CD4-positive, alpha-beta T cell treated with Interleukin-21 for 1 hour (primary cell): Measurements from ENCODE around the gene TXNDC5.
"Not testable (repeated sequence)": the region's sequence is repeated elsewhere in the genome, so short reads cannot be mapped to it uniquely, and the experiment has no call there.

Experiments
- DNase-seq: peaks from one replicate; pipeline ENCODE4 v3.0.0-alpha.2; 2020

The TXNDC5 gene

DNA sequence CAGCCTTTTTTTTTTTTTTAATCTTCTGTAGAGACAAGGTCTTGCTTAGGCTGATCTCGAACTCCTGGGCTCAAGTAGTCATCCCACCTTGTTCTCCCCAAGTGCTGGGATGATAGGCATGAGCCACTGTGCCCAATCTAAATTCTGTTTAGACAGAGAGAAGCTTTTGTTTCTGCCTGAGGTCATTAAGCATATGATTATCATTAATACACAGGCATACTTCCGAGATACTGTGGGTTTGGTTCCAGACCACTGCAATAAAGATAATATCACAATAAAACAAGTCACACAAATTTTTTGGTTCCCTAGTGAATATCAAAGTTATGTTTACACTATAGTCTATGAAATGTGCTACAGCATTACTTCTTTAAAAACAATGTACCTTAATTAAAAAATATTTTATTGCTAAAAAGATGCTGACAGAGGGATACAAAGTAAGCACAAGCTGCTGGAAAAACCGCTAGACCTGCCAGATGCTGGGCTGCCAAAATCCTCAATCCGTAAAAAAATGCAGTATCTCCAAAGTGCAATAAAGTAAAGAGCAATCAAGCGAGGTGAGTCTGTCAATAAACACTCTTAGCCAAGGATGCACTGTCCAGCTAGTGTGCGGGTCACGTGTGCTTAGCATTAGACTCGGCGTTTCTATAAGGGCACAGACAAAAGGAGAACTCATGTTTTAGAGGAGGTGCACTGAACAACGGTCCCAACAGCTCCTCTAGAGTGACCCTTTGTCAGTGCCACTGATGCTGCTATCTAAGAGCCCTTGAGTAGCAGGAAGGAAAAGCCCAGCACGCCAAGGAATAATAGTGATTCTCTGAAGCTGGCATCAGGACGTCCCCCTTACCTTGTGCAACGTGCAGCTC, 16.1 kb downstream of the TXNDC5 start:
- no peak for DNase-seq

DNA sequence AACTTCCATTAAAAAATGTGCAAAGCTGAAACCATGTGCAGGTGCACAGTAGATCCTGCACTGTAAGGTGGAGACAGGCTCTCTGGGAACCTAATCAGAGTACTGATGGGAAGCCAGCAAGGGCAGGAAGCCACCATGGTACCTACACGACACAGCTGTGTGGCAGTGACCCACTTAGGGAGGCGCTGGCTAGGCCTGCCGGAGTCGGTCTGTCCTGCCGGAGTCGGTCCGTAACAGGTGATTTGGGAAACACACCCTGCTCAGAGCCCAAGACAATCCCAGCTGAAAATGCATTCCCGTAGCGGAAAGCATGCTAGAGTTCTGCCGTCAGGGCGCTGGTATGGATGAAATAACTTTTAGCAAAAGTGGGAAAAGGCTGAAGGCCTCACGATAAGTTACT, 17.2 kb downstream of the TXNDC5 start:
- DNase-seq: no peak

DNA sequence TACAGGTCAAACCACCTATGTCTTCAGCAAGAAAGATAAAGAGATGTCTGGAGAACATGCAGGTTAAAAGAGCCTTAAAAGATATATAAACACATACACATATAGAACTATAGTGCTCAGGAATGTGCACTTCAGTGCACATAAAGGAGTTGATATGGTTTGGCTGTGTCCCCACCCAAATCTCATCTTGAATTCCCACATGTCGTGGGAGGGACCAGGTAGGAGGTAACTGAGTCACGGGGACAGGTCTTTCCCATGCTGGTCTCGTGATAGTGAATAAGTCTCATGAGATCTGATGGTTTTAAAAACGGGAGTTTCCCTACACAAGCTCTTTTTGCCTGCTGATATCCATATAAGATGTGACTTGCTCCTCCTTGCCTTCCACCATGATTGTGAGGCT, 18.2 kb downstream of the TXNDC5 start:
- DNase-seq: not testable (repeated sequence)

DNA sequence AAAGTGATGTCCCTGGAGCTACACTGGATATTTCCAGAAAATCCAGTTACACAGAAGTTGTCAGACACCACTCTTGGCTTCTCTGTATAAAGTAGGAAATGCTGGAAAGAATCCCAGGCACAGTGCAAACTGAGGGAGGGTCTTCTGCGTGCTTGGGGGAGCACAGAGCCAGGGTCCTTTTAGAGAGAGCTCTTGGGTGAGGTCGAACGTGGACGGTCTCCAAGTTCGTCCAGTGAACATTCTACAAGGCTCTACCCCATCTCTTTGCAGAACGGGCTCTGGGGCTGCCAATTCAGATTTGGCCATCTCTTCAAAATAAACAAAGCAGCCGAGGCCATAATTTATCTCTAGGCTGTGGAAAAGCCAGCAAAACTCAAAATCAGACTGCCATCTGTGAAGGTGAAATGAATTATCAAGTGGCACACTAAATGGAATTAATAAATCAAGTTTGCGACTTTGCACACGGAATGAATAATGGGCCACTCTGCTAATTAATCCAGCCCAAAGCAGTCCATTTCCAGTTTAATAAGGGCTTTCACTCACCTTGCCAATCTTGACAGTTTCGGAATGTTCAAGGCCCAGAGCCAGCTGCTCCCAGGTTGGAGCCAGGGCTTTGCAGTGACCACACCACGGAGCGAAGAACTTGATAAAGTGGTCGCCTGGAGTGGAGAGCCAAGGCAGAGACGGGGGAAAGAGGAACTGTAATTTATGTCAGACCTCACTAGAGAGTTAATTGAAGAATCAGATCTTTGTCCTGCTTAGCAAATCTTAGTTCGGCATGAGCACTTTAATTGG, 19.3 kb downstream of the TXNDC5 start:
- DNase-seq: no peak

DNA sequence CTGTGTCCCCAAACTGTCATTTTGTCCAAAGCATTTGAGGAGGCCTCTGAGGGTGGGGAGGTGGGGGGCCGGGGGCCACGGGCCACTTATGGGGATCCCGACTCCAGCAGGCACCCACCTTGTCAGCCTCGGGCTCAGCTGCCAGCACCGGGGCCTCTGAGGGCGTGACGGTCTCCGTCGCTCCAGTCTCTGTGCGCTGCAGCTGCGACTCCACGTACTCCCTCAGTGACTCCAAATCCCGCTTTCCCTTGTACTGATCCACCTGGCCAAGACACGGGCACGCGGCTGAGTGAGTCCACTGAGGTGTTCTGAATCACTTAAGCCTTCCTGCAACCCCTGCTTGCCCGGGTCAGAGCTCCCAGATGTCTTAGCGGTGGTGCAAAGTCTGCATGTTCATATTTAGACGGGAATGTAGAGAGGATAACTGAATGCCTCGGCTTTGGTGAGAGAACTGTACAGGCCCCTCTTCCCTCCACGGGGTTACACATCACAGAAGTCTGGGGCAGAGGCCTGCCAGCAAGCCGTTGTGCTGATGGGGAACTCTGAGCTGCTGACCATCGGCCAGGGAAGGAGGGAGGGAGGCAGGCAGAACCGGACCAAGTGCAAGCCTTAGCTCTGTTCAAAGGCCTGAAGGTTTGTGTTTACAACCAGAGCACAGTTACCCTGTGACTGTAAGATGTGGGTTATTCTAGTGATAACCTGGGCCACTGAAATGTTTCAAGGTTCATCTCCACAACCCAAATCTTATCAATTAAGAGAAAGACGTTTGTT, 21.8 kb downstream of the TXNDC5 start:
- DNase-seq: no peak

DNA sequence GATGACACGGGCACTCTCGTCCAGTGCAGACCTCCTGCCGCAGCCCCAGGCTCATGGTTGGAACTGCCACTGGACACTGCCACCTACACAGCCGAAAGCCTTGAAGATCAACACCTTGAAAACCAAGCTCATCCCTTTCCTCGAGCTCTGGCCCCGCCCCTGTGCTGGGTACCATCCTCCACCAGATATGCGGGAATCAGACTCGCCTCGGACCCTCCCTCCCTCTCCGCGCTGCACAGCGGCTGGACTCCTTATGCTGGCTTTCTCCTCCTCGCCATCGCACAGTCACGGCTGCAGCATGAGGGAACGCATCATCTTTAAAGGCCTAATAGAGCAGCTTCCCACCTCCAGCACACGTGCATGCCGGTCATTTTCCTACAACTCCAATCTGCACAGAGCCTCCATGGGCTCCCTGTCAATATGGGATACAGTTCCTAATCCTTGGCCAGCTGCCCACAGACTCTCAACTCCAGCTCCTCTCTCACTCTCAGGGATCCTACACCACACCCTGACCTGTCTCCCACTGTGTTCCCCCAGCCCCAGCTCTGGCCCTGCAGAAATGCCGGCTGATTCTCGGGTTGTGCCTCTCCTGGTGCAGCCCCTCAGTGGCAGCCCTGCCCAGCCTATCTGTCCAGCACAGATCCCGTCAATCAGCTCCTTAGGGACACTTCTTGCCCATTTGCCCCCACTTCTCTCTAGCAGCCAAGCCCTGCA, 23.2 kb downstream of the TXNDC5 start:
- DNase-seq: no peak

DNA sequence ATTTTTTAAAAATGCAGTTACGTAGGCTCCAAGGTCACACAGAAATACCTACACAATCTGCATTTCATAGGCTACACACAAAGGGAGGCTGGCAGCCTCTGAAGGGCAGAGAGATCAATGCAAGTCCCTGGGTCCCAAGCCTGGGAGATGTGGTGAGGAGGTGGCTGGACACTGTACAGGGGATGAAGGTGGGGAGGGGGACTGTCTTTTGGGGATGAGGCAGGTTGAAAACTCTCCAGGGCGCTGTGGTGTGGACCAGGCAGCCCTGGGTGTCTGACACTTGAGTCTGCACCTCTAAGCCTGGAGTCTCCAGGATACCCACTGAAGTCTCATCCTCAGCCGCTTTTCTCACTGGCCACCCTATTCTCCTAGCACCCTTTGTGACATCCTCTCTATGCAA, 24.5 kb downstream of the TXNDC5 start:
- DNase-seq: no peak

DNA sequence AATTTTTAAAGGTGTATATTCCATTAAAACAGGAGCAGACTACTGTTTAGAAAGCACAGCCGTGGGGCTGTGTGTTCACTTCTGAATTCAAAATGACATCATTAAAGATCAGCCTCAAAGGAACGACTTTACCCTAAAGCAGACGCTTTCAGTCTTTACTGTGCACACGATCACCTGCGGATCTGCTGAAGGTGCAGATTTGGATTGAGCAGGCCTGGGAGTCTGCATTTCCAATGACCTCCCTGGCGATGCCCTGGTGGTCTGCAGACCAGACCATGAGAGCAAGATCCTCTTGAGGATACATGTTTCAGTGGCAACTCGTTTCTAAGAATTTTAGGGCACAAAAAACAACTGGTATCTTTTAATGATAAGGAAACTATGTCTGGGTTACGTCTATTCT, 27.2 kb downstream of the TXNDC5 start:
- DNase-seq: no peak

DNA sequence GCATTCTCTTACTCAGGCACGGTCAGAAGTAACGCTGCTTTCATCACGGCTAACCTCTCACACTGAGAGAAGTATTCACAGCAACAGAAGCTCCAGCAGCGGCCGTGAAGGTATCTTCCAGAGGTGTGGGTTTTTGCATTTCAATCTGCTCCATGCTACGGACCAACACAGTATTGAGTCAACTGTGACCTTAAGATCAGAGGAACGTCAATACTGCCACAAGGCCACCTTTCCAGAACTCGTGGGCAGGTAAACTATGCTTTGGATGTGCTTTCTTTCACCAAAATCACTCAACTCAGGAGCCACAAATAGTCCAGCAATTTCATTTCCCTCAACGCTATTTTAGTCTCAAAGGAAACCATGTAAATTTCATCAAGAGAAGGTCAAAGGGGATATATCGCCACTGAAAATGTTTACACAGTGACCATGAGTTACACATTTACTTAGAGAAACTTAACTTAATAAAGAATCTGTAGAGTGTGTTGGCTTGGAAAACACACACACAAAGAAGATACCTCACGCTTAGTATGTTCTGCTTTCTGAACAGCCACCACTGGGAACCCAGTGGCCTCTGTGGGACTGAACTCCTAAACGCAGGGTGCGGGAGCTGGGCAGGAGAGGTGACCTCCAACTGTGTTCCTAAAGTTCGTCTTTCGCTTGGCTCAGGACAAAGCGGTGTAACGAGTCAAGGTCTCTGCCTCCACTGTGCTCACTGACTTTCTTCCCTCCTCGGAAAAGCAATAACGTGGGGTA, 27.9 kb downstream of the TXNDC5 start:
- no peak for DNase-seq

DNA sequence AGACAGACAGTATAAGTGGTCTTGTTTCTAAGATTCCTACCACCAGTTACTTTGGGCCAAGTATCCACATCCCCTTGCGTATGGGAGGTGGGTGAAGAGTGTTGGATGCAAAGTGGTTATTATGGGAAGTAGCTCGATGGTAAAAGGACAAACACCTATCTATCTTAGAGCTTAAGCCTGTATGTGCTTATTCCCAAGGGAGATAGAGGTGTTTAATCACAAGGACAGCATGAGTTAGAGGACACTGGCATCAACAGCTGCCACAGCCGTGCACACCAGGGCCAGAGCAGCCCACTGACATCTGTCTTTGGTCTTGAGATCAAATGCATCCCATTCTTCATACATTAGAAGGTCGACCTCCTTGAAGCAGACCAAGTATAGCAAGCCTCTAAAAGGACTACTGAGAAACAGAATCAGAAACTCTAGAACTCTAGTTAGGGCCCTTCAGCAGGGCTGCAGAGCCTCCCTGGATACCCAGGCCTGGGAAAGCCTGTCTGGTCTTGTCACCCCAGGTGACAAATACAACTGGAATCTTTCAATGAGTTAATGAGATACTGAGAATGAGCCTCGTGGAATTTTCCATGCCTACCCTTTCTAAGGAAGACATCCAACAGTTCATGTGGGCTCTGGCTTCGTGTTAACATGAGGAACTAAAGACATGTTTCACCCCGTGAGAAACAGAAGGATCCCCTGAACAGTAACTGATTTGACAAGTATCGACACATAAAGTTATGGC, 28.7 kb downstream of the TXNDC5 start:
- no peak for DNase-seq

DNA sequence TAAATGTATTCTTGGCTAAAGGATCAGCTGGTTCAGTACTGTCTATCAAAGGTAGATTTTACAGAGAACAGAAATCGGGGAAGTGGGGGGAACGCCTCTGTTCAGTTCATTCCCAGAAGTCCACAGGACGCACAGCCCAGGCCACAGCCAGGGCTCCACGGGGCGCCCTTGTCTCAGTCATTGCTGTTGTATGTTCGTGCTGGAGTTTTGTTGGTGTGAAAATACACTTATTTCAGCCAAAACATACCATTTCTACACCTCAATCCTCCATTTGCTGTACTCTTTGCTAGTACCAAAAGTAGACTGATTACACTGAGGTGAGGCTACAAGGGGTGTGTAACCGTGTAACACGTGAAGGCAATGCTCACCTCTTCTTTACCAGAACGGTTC, 29.9 kb downstream of the TXNDC5 start:
- no peak for DNase-seq

DNA sequence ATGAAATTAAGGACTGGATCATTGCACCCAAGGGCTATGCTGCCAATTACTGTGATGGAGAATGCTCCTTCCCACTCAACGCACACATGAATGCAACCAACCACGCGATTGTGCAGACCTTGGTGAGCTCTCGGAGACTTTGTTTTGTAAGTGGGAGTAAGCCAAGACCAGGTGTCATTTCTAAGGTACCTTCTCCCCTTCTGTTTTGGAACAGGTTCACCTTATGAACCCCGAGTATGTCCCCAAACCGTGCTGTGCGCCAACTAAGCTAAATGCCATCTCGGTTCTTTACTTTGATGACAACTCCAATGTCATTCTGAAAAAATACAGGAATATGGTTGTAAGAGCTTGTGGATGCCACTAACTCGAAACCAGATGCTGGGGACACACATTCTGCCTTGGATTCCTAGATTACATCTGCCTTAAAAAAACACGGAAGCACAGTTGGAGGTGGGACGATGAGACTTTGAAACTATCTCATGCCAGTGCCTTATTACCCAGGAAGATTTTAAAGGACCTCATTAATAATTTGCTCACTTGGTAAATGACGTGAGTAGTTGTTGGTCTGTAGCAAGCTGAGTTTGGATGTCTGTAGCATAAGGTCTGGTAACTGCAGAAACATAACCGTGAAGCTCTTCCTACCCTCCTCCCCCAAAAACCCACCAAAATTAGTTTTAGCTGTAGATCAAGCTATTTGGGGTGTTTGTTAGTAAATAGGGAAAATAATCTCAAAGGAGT, 30.4 kb downstream of the TXNDC5 start:
- no peak for DNase-seq

DNA sequence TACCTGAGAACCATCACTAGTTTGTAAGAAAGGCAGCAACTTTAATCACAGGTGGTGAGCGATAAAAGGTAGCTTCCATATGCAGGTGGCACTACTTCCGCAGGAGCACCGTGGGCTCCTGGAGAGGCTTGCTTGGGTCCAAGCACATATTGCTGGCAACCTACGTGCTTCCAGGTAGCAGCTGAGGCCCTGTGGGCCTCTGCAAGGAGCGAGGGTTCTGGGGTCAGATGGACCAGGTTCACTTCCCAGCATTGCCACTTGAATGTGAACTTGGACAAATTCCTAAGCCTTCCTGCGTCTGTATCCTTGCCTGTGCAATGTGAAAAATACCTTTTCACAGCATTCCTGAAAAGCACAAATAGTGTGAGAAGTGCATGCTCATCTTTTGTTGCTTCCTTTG, 31.0 kb downstream of the TXNDC5 start:
- DNase-seq: no peak

DNA sequence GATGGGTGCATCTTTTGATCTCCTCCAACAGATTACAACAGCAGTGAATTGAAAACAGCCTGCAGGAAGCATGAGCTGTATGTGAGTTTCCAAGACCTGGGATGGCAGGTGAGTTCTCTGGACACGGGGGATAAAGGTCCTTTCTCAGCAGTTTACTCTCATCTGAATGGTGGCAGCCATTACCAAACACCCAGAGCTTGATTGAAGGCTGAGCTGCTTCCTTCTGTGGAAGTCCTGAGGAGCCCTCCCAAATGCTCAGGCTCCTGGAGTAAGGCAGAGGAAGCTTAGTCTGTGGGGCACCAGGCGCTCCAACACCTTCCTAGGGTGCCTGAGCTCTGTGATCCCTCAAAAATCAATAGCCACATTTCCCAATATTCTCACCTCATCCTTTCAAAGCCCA, 31.5 kb downstream of the TXNDC5 start:
- no peak for DNase-seq

DNA sequence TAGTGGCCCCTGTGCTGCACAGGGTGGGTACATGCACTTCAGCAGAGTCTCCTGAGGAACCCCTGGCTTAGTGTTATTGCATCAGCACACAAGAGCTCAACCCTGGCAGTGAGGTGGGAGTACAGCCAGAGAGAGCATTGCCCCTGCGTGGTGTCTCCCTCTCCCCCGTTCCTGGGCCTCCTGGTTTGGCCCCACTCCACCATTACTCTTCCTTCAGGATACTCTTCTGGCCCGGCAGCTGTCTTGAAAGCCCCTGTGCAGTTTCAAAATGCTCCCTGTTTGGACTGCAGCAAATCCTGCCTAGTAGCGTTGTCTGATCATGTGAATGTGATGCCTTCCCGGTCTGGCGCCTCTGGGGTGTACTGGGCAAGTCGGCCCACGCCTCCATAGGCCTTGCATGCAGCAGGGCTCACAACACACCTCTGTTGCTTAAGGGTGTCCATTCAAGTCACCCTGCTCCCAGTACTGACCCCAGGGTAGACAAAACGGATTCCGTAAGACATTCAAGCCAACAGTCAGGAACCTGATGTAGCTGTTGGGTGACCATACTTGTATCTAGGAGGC, 32.1 kb downstream of the TXNDC5 start:
- DNase-seq: no peak

DNA sequence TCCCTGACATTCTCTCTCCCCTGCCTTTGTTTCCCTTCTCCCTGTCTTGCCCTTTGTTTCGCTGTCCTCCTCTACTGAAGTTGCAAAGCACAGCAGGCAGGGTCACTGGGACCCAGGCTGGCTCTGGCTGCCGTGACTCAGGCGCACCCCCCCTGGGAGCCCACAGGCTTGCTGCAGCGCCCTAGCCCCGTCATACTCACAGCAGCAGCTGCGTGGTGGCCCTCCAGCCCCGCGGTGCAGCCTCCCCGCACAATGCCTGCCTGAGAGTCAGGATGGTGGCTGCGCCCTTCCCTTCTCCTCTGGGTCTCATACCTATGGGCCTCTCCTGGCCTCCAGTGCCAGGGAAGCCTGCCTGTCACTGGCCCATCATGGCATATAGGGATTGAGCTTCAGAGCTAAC, 41.7 kb downstream of the TXNDC5 start:
- no peak for DNase-seq

DNA sequence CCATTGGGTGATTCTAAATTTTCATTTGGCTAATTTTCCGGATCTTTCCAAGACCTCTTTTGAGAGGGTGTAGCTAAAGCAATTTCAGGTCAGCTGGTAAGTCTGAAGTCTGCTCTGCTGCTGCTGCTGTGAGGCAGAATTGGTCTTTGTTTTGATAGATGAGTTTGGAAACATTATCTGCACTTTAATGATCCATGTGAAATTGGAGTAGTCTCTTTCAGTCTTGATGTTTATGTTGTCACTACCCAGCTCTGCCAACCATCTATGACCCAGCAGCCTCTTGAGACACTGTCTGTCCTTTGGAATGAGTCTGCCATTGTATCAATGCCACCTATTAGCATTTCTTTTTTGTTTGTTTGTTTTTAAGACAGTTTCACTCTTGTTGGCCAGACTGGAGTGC, 44.1 kb downstream of the TXNDC5 start:
- no peak for DNase-seq

DNA sequence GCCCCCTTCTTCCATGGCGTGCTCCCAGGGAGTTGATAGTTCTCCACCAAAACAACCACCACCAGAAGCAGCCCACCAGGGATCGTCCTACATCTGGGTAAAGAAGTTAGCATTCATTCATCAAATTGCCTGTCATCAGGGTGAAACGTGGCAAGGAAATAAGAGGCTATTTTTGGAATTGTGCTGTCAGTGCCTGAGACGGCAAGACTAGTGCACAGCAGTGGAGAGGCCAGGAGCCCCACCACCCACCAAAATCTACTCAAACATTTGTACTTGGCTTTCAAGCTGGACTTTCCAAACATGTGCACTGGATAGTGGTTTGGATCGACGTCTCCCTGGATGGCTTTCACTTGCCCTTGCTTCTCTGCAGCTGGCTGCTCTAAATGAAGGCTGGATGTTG, 44.8 kb downstream of the TXNDC5 start:
- no peak for DNase-seq

DNA sequence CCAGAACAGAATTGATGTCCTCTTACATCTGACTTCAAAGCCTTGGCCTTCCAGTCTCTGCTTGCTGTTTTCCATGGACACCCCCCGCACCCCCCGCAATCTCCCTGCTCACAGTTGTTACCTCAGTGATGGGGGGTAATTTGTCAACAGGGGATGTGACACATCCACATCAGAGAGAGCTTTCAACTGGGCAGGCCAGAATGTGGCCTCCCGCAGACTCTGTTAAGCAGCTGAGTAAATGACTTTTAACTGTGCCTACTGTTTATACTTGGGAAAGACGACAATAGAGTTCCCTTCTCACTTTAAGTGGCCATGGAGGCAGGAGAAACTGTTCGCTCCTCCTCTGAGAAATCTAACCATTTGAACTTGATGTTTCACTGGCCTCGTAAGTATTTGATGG, 51.0 kb downstream of the TXNDC5 start:
- DNase-seq: no peak

DNA sequence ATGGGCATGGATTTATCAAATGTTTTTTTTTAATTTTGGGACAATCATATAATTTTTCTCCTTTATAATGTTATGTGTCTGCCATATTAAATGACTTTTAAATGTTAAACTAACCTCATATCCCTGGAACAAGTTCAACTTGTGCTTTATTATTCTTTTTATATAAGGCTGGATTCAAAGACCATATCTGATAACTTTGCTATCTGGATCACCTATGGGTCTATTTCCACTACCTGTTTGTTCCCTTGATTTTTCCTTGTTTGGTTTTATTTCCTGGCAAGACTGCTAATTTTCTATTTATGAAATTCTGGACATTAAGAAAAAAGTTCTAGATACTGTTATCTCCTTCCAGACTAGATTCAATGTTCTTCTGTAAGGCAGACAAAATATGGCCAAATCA, 58.8 kb downstream of the TXNDC5 start:
- no peak for DNase-seq
